ENCODE data around the gene TBX3. TPM values are rescaled to one million over a fixed set of nuclear protein-coding genes. Genes with fewer than 3 reads are reported as not detected.

Gene TBX3
- total RNA-seq, 1 donor from 2014 or later = 3.0 TPM

- Mint-ChIP-seq H3K4me3 (ENCODE audit: unreplicated experiment) (no peak overlapping the region), H3K4me1 (ENCODE audit: low read depth, unreplicated experiment) (peaks cover 1% of the 10 kb centered on the region), H3K9me3 (ENCODE audit: unreplicated experiment) (peaks cover 8% of the 10 kb centered on the region), H3K27me3 (ENCODE audit: unreplicated experiment) (peaks cover 51% of the 10 kb centered on the region), H3K27ac (ENCODE audit: unreplicated experiment) (no peak overlapping the region), H3K36me3 (ENCODE audit: unreplicated experiment) (no peaks in the 10 kb centered on the region)
- no peak for DNase-seq
- TF ChIP-seq CTCF (IDR thresholded peaks at IDR 0.05; ENCODE audit: partially characterized antibody, unreplicated experiment) = no peak
Observed at GRCh38 chr12:114700392-114701103, 16.6 kb upstream of the TBX3 start.

- peaks cover 8% of the 10 kb centered on the region for H3K9me3 Mint-ChIP-seq (ENCODE audit: unreplicated experiment)
- H3K36me3 Mint-ChIP-seq (ENCODE audit: unreplicated experiment) = no peaks in the 10 kb centered on the region
- H3K27ac Mint-ChIP-seq (ENCODE audit: unreplicated experiment) = no peak overlapping the region
- no peak for DNase-seq
- H3K27me3 Mint-ChIP-seq (ENCODE audit: unreplicated experiment) = peaks cover 63% of the 10 kb centered on the region
- H3K4me1 Mint-ChIP-seq (ENCODE audit: low read depth, unreplicated experiment) = peaks cover 1% of the 10 kb centered on the region
- peak overlapping the region; percentile 25 for H3K4me3 Mint-ChIP-seq (ENCODE audit: unreplicated experiment)
- TF ChIP-seq CTCF (IDR thresholded peaks at IDR 0.05; ENCODE audit: partially characterized antibody, unreplicated experiment) = no peak
Observed at GRCh38 chr12:114698566-114699163, 14.7 kb upstream of the TBX3 start.

- TF ChIP-seq CTCF (IDR thresholded peaks at IDR 0.05; ENCODE audit: partially characterized antibody, unreplicated experiment) = no peak
- peak overlapping the region; percentile 61 for H3K4me3 Mint-ChIP-seq (ENCODE audit: unreplicated experiment)
- no peaks in the 10 kb centered on the region for H3K36me3 Mint-ChIP-seq (ENCODE audit: unreplicated experiment)
- H3K4me1 Mint-ChIP-seq (ENCODE audit: low read depth, unreplicated experiment) = peaks cover 1% of the 10 kb centered on the region
- no peak overlapping the region for H3K27ac Mint-ChIP-seq (ENCODE audit: unreplicated experiment)
- peaks cover 8% of the 10 kb centered on the region for H3K9me3 Mint-ChIP-seq (ENCODE audit: unreplicated experiment)
- peaks cover 66% of the 10 kb centered on the region for H3K27me3 Mint-ChIP-seq (ENCODE audit: unreplicated experiment)
- DNase-seq = peak; percentile 47
Observed at GRCh38 chr12:114697741-114698565, 14.0 kb upstream of the TBX3 start.

GRCh38 chr12:114697243-114697716, 13.3 kb upstream of the TBX3 start:
- no peak for DNase-seq
- H3K27me3 Mint-ChIP-seq (ENCODE audit: unreplicated experiment) = peaks cover 65% of the 10 kb centered on the region
- peaks cover 1% of the 10 kb centered on the region for H3K4me1 Mint-ChIP-seq (ENCODE audit: low read depth, unreplicated experiment)
- no peaks in the 10 kb centered on the region for H3K36me3 Mint-ChIP-seq (ENCODE audit: unreplicated experiment)
- H3K9me3 Mint-ChIP-seq (ENCODE audit: unreplicated experiment) = peaks cover 8% of the 10 kb centered on the region
- H3K27ac Mint-ChIP-seq (ENCODE audit: unreplicated experiment) = no peak overlapping the region
- H3K4me3 Mint-ChIP-seq (ENCODE audit: unreplicated experiment) = no peak overlapping the region
- TF ChIP-seq CTCF (IDR thresholded peaks at IDR 0.05; ENCODE audit: partially characterized antibody, unreplicated experiment) = no peak

Measured in glutamatergic neuron (in vitro differentiated cells).